ENCODE measurements around the gene PITRM1. TPM values are rescaled to one million over a fixed set of nuclear protein-coding genes. Genes with fewer than 3 reads are reported as not detected.

Gene PITRM1
- total and polyA plus RNA-seq, 9 donors = 46.6 to 107 (median 73.7) TPM

- Histone ChIP-seq H3K4me1 (ENCODE audit: insufficient read depth) (no peaks in the 10 kb centered on the region), H3K9me3 (no peaks in the 10 kb centered on the region), H3K27ac (no peak overlapping the region), H3K36me3 (no peaks in the 10 kb centered on the region), H3K4me3 (no peak overlapping the region), H3K27me3 (no peaks in the 10 kb centered on the region)
- WGBS, 3 donors = 83 to 91% (median 90%) methylated on average over 12 to 19 of the region's 20 CpGs
- intact Hi-C loops (cut with DNase I) = no loop called here
- no peak for DNase-seq
- TF ChIP-seq POLR2A (IDR thresholded peaks at IDR 0.05) = no peak
- TF ChIP-seq EP300 (IDR thresholded peaks at IDR 0.05) = no peak
- TF ChIP-seq, protein P1, sequence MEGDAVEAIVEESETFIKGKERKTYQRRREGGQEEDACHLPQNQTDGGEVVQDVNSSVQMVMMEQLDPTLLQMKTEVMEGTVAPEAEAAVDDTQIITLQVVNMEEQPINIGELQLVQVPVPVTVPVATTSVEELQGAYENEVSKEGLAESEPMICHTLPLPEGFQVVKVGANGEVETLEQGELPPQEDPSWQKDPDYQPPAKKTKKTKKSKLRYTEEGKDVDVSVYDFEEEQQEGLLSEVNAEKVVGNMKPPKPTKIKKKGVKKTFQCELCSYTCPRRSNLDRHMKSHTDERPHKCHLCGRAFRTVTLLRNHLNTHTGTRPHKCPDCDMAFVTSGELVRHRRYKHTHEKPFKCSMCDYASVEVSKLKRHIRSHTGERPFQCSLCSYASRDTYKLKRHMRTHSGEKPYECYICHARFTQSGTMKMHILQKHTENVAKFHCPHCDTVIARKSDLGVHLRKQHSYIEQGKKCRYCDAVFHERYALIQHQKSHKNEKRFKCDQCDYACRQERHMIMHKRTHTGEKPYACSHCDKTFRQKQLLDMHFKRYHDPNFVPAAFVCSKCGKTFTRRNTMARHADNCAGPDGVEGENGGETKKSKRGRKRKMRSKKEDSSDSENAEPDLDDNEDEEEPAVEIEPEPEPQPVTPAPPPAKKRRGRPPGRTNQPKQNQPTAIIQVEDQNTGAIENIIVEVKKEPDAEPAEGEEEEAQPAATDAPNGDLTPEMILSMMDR (IDR thresholded peaks at IDR 0.05) = no peak
Observed at GRCh38 chr10:3105905-3106304, 66.7 kb downstream of the PITRM1 start.

DNA sequence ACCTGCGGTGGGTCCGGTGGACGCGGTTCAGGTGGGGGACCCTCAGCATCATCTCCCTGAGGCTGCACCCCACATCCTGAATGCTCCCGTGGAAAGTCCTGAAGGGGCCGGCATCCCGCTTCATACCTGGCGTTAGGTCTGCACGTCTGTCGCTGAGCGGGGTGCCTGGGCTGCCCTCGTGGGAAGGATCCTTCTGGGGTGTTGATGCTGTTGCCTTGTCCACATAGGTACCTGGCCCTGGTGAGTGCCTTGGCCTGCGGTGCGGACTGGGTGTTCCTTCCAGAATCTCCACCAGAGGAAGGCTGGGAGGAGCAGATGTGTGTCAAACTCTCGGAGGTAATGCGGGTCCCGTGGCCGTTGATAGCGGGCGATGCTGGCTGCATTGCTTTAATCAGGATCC is 67.4 kb downstream of the PITRM1 start:
- Histone ChIP-seq H3K27ac (no peak overlapping the region), H3K36me3 (no peaks in the 10 kb centered on the region), H3K9me3 (no peaks in the 10 kb centered on the region), H3K4me1 (ENCODE audit: insufficient read depth) (no peaks in the 10 kb centered on the region), H3K27me3 (no peaks in the 10 kb centered on the region), H3K4me3 (no peak overlapping the region)
- WGBS, 3 donors = 90 to 97% (median 95%) methylated on average over 15 to 20 of the region's 20 CpGs
- intact Hi-C loops (cut with DNase I) = no loop called here
- TF ChIP-seq POLR2A (IDR thresholded peaks at IDR 0.05) = no peak
- TF ChIP-seq EP300 (IDR thresholded peaks at IDR 0.05) = no peak
- TF ChIP-seq, protein P1 (IDR thresholded peaks at IDR 0.05) = no peak
- no peak for DNase-seq

GRCh38 chr10:3104251-3104918 is 68.2 kb downstream of the PITRM1 start:
- H3K27ac ChIP-seq = no peak overlapping the region
- no peaks in the 10 kb centered on the region for H3K4me1 ChIP-seq (ENCODE audit: insufficient read depth)
- no peaks in the 10 kb centered on the region for H3K9me3 ChIP-seq
- H3K4me3 ChIP-seq = no peak overlapping the region
- DNase-seq = no peak
- intact Hi-C loops (cut with DNase I) = no loop called here
- H3K27me3 ChIP-seq = no peaks in the 10 kb centered on the region
- no peaks in the 10 kb centered on the region for H3K36me3 ChIP-seq
- WGBS, 3 donors = 83 to 87% (median 84%) methylated on average over 28 of the region's 28 CpGs
- no peak for TF ChIP-seq POLR2A (IDR thresholded peaks at IDR 0.05)
- TF ChIP-seq EP300 (IDR thresholded peaks at IDR 0.05) = no peak

GRCh38 chr10:3103646-3104045 is 68.9 kb downstream of the PITRM1 start:
- no peak for DNase-seq
- intact Hi-C loops (cut with DNase I) = no loop called here
- TF ChIP-seq, protein P1 (IDR thresholded peaks at IDR 0.05) = no peak
- no peak for TF ChIP-seq POLR2A (IDR thresholded peaks at IDR 0.05)
- TF ChIP-seq EP300 (IDR thresholded peaks at IDR 0.05) = no peak
- H3K4me1 ChIP-seq (ENCODE audit: insufficient read depth) = no peaks in the 10 kb centered on the region
- H3K27ac ChIP-seq = no peak overlapping the region
- no peaks in the 10 kb centered on the region for H3K9me3 ChIP-seq
- 93 to 97% (median 94%) methylated on average over 30 of the region's 30 CpGs for WGBS, 3 donors
- H3K36me3 ChIP-seq = no peaks in the 10 kb centered on the region
- H3K4me3 ChIP-seq = no peak overlapping the region
- H3K27me3 ChIP-seq = no peaks in the 10 kb centered on the region

- H3K4me1 ChIP-seq (ENCODE audit: insufficient read depth) = no peaks in the 10 kb centered on the region
- 72 to 85% (median 74%) methylated on average over 19 of the region's 19 CpGs for WGBS, 3 donors
- H3K4me3 ChIP-seq = no peak overlapping the region
- no peak for DNase-seq
- no peaks in the 10 kb centered on the region for H3K27me3 ChIP-seq
- no peaks in the 10 kb centered on the region for H3K36me3 ChIP-seq
- TF ChIP-seq, protein P1 (IDR thresholded peaks at IDR 0.05) = no peak
- TF ChIP-seq POLR2A (IDR thresholded peaks at IDR 0.05) (no peak), EP300 (IDR thresholded peaks at IDR 0.05) (no peak)
- intact Hi-C loops (cut with DNase I) = no loop called here
- no peaks in the 10 kb centered on the region for H3K9me3 ChIP-seq
- no peak overlapping the region for H3K27ac ChIP-seq
Observed at GRCh38 chr10:3102720-3103427, 69.7 kb downstream of the PITRM1 start.
